DMS79 (cell line): ENCODE results near the gene LIPM.

ENCODE experiments used
- DNase-seq: peaks from one replicate; lab custom pipeline; 2025; lab: John Stamatoyannopoulos, UW

The LIPM gene, protein sequence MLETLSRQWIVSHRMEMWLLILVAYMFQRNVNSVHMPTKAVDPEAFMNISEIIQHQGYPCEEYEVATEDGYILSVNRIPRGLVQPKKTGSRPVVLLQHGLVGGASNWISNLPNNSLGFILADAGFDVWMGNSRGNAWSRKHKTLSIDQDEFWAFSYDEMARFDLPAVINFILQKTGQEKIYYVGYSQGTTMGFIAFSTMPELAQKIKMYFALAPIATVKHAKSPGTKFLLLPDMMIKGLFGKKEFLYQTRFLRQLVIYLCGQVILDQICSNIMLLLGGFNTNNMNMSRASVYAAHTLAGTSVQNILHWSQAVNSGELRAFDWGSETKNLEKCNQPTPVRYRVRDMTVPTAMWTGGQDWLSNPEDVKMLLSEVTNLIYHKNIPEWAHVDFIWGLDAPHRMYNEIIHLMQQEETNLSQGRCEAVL

GRCh38 chr10:88802523-88803285, at the start of gene LIPM:
LIPM (plus strand) TSS chr10:88802730; CDS start chr10:88802897, 167 bp downstream.
- no peak for DNase-seq

DNA sequence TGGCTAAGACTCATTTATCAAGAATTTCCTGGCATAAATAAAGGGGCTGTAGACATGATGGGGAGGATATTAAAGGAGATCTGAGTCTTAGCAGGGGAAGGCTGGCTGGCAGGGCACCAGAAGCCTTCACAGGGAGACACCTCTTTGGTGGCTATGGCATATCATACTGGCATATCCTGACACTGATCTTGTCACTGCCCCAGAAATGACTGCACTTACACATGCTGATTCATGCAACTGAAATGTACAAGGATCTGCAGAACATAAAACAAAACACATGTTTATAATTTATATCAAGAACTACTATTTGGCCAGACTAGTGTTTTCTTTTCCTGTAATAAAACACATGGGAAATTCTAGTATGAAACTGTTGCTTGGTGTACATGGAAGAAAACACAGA, 48.2 kb upstream of the LIPM start:
- no peak for DNase-seq

- DNase-seq = no peak
Observed at GRCh38 chr10:88755753-88756152, 46.8 kb upstream of the LIPM start.

DNA sequence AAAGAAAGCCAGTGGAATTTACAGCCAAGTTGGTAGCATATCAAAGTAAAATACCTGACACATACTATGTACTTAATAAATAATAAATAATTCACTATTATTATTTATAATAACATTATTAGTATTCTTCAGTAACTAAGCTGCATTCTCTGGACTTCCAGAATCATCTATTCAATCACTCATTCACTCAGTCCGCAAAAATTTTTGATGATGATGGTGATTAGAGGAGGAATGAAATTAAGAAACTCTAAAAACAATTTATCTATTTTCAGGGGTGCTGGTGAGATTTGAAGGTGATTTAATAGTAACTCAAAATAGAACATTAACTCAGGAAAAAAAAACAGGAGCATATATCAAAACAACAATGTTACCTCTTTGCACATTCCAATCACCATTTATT, 45.9 kb upstream of the LIPM start:
- no peak for DNase-seq

DNA sequence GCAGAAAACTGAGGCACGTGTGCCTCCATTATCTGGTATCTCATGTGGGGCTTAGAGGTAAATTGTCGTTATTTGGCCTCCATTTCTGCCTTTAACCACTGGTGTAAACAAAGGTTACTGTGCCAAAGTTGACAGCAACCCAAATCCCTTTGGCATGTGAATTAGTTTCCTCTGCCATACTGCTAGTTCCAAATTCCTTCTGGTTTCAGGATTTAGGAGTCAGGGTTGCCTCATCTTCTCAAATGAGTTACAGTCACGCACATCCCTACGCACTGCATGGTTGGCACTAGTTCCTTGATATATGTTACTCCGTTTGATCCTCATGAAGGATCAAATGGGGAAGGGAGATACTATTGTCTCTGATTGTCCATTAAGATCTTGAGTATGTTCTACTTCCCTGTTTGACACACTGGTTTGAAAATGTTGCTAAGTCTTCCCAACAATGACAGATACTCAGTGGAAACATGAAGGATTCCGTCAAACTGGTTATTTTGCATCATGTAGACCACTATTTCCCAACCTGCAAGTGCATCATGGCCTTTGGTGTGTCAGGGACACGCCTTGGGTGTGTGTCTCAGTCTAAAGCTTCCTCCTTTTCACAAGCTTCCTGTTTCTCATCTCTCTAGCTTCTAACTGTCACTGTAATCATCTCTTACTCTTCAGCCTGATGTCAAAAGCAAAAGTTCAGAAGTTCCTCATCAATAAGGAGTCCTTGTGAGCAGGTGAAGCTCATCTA, 43.0 kb upstream of the LIPM start, which contains the start of gene LIPN:
Gene LIPN, plus strand, starts transcription at position 655 of the 736 bp plus-strand sequence. CDS start 1,386 bp downstream, outside the sequence.
- no peak for DNase-seq

GRCh38 chr10:88762906-88763305, 39.6 kb upstream of the LIPM start:
- DNase-seq = no peak

- no peak for DNase-seq
Observed at GRCh38 chr10:88763441-88763840, 39.1 kb upstream of the LIPM start.

- DNase-seq = no peak
Observed at GRCh38 chr10:88764110-88764509, 38.4 kb upstream of the LIPM start.

GRCh38 chr10:88765816-88766215, 36.7 kb upstream of the LIPM start:
- DNase-seq = no peak

GRCh38 chr10:88769384-88769783, 33.1 kb upstream of the LIPM start:
- DNase-seq = no peak

DNA sequence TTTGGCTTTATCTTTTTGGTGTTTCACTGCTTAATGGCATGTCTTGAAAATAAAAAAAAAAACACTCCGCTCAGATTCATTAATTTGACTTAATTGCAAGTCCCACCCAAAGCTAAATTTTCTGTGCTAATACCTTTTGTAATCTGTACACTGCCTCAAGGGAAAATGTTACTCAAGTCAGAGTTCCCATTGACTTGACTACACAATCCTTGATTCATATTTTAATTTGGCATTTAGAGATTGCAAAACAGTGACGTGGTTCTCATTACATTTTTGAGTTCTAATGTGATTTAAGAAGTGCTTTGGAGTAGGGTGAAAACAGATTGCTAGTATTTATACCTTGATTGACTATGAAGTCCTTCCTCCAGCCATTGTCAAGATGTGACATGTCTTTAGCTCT, 21.3 kb upstream of the LIPM start:
- DNase-seq = no peak

DNA sequence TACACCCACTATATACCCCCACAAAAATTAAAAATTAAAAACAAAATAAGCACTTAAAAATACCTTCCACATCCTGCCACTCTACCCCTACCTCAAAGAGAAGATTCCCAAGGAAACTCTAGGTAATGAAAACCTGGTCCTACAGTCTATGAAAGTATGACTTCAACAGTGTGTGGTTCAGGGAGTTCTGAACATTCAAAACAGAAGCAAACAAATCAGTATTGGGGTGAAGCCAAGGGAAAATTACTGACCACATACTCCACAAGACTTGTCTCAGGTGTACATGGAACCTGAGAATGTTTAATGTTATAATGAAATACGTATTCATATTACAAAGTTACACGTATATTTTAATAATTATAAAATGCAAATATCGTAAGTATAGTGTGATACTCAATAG, 20.3 kb upstream of the LIPM start:
- no peak for DNase-seq

- DNase-seq = no peak
Observed at GRCh38 chr10:88783724-88784123, 18.8 kb upstream of the LIPM start.

DNA sequence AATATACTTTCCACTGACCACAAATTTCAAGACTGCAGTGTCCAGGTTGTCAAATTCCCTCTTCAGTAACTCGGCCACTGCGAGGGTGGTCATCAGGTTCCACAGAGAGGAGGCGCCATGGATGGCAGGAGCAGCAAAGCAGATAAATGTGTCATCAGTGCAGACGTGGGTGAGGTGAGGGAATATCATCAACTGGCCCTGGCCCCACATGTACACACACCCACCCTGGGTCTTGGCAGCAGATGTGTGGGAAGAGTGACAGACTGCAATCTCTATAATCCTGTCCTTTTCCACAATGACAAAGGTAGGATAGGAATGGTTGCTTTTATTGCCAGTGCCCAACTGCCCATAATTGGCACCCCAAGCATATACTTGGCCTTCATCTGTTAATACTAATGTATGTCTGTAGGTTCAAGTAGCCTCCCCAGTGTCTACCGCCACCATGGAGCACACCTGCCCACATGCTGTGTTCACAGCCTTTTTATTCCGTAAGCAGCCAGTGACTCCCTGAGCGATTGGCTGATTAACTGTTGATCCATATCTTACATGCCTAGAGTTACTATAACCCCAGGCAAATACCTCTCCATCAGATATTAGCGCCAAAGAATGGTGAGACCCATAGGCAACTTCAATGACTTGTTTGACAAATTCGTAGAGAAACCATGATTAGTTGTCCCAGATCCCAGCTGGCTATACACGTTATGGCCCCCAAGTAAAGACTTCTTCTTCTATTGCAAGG, 16.3 kb upstream of the LIPM start:
- no peak for DNase-seq

DNA sequence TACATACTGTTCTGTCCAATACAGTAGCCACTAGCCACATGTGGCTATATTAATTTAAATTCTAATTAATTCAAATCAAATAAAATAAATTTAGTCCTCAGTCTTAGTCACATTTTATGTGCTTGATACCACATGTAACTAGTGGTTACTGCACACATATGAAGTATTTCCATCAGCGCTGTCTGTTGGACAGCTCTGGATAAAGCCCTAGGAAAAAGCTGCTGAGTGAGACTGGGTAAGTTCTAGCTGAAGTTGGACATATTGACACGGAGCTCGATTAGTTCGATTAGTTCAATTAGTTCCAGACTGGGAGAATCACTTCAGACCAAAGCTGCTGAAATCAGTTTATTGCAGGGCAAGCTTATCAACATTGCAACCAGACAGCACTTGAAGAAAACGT, 15.1 kb upstream of the LIPM start:
- no peak for DNase-seq

DNA sequence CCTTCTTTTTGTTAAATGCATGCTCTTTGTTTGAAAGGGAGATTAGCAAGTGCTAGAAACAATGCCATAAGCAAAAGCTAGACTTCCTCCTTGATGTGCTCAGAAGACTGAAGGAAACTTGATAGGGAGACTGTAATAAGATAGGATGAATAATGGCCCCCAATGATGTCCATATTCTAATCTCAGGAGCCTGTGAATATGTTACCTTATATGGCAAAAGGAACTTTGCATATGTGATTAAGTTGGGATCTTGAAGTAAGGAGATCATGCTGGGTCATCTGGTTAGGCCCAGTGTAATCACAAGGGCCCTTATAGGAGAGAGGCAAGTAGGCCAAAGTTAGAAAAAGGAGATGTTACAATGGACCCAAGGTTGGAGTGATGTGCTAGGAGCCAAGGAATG, 13.6 kb upstream of the LIPM start:
- DNase-seq = no peak

GRCh38 chr10:88791924-88792323, 10.6 kb upstream of the LIPM start:
- DNase-seq = no peak

- no peak for DNase-seq
Observed at GRCh38 chr10:88792661-88793060, 9.9 kb upstream of the LIPM start.

- DNase-seq = no peak
Observed at GRCh38 chr10:88793712-88794299, 8.7 kb upstream of the LIPM start.

DNA sequence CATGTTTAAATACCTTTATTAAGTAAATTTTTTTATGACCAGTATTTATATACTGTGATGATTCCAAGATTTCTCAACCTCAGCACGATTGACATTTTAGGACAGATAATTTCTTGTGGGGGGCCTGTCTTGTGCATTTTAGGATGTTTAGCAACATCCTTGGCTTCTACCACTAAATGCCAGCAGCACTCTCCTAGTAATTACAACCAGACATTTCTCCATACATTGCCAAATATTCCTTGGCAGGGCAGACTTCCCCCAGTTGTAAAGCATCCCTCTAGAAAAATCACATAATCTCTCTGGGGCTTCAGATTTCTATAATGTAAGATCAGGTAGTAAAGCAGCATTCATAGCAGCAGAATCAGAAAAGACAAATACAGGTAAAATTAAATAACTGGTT, 7.8 kb upstream of the LIPM start:
- no peak for DNase-seq
